MM.1S (cell line): Measurements from ENCODE around the gene ARMC2.

Experiments
- DNase-seq: peaks from one replicate; pipeline ENCODE4 v3.0.0-alpha.2; 2015
- H2AFZ ChIP-seq: fragments of 300-600 bp; sonication (generic); 2 replicates; pipeline ENCODE4 v1.6.0; 2016; ENCODE audit warnings: antibody characterized with exemption, low read length
- H3F3A ChIP-seq: fragments of 300-600 bp; sonication (generic); 2 replicates; pipeline ENCODE4 v1.6.1; 2016; ENCODE audit warnings: mild to moderate bottlenecking, antibody characterized with exemption, low read length, moderate library complexity, mixed read lengths; ENCODE audit not compliant: insufficient read depth
- H3K27ac ChIP-seq: fragments of 300-600 bp; sonication (generic); 2 replicates; pipeline ENCODE4 v1.5.1; 2016; ENCODE audit warnings: mild to moderate bottlenecking, low read length
- H3K27me3 ChIP-seq: fragments of 300-600 bp; sonication (generic); replicated peaks from 2 replicates; pipeline ENCODE4 v1.6.0; 2016; ENCODE audit warnings: low read length; ENCODE audit not compliant: insufficient read depth
- H3K36me3 ChIP-seq: fragments of 300-600 bp; sonication (generic); replicated peaks from 2 replicates; pipeline ENCODE4 v1.6.1; 2016; ENCODE audit warnings: mild to moderate bottlenecking, low read length, mixed read lengths; ENCODE audit not compliant: insufficient read depth
- H3K4me1 ChIP-seq: fragments of 300-600 bp; sonication (generic); 2 replicates; pipeline ENCODE4 v1.6.1; 2016; ENCODE audit warnings: low read length, mixed read lengths
- H3K4me2 ChIP-seq: fragments of 300-600 bp; sonication (generic); 2 replicates; pipeline ENCODE4 v1.6.0; 2016; ENCODE audit warnings: low read depth, low read length
- H3K4me3 ChIP-seq: fragments of 300-600 bp; sonication (generic); 2 replicates; pipeline ENCODE4 v1.5.1; 2016; ENCODE audit warnings: low read length, mixed read lengths
- H3K79me2 ChIP-seq: fragments of 300-600 bp; sonication (generic); 2 replicates; pipeline ENCODE4 v1.6.1; 2016; ENCODE audit warnings: mixed run types, low read length, mixed read lengths
- H3K9ac ChIP-seq: fragments of 300-600 bp; sonication (generic); 2 replicates; pipeline ENCODE4 v1.6.1; 2016; ENCODE audit warnings: low read length, mixed read lengths
- H3K9me2 ChIP-seq: fragments of 300-600 bp; sonication (generic); replicated peaks from 2 replicates; pipeline ENCODE4 v1.6.1; 2016; ENCODE audit warnings: mild to moderate bottlenecking, low read length, mixed read lengths; ENCODE audit not compliant: insufficient read depth
- H3K9me3 ChIP-seq: fragments of 300-600 bp; sonication (generic); replicated peaks from 2 replicates; pipeline ENCODE4 v1.6.1; 2016; ENCODE audit warnings: mild to moderate bottlenecking, low read length, mixed read lengths; ENCODE audit not compliant: insufficient read depth
- H4K20me1 ChIP-seq: fragments of 300-600 bp; sonication (generic); 2 replicates; pipeline ENCODE4 v1.6.1; 2016; ENCODE audit warnings: mild to moderate bottlenecking, low read length, moderate library complexity, mixed read lengths; ENCODE audit not compliant: insufficient read depth
- EZH2 ChIP-seq: fragments of 300-600 bp; sonication (generic); optimal IDR thresholded peaks from 2 replicates; pipeline ENCODE3; 2017; ENCODE audit warnings: low read depth, mild to moderate bottlenecking, antibody characterized with exemption, low read length, mixed read lengths
- EZH2phosphoT487 ChIP-seq: fragments of 300-600 bp; sonication (generic); IDR thresholded peaks from 2 replicates; pipeline ENCODE4 v1.6.1; 2018; ENCODE audit warnings: antibody characterized with exemption, low read length
- TF ChIP-seq, protein P1 (sequence below): fragments of 300-600 bp; sonication (generic); IDR thresholded peaks from 2 replicates; pipeline ENCODE4 v1.5.1; 2016; ENCODE audit warnings: antibody characterized with exemption, low read length, mixed read lengths

ARMC2 gene

DNA sequence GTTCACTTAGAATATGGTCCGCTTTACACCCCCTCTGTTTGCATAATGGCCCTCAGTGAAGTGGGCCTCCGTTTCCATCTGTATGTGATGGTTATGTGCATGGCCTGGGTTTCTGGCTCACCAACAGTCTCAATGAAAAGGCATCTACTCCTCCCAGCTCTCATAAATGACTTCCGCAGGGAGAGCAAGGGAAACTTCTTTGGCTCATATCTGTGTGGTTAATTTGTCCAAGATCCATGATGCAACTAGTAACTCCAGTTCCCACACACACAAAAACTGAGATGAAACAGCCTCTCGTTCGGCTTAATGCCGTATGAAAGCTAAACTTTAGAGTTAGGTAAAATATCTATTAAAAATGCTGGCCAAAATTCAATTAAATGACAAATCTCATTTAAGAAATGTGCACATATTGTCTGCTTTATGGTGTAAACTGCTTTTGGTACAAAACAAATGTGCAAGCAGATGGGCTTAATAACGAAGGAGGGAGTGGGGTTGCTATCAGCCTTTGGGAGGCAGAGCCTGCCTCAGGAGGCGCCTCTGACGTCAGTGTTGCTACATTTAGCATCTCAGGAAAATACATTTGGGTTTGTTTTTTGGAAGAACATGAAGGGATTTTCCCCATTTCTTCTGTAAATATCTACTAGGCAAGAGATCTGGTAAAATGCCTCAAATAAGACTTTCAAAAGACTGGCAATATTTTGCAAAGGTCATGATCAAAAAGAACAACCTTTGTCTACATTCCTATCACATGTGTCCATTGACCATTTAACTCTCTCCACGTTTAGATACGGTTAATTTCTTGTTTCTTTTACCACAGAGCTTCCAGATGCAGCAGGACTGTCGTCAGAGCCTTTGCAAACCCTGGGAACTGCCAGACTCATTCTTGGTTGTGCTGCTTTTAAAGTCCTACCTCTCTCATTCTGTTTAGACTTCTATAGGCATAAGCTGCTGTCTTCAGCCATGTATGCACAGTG, 96.8 kb downstream of the ARMC2 start:
- Histone ChIP-seq H3K9ac (no peak overlapping the region), H2AFZ (no peak overlapping the region), H3F3A (no peaks in the 10 kb centered on the region), H4K20me1 (no peaks in the 10 kb centered on the region), H3K27me3 (no peaks in the 10 kb centered on the region), H3K4me3 (no peak overlapping the region), H3K27ac (no peak overlapping the region), H3K4me2 (no peak overlapping the region), H3K9me3 (no peaks in the 10 kb centered on the region), H3K79me2 (no peaks in the 10 kb centered on the region), H3K36me3 (no peaks in the 10 kb centered on the region), H3K4me1 (peaks cover 3% of the 10 kb centered on the region; the same call in 1 of the 2 replicates), H3K9me2 (no peaks in the 10 kb centered on the region)
- no peak for DNase-seq
- TF ChIP-seq EZH2phosphoT487 (no peak), EZH2 (no peak)
- TF ChIP-seq, protein P1, sequence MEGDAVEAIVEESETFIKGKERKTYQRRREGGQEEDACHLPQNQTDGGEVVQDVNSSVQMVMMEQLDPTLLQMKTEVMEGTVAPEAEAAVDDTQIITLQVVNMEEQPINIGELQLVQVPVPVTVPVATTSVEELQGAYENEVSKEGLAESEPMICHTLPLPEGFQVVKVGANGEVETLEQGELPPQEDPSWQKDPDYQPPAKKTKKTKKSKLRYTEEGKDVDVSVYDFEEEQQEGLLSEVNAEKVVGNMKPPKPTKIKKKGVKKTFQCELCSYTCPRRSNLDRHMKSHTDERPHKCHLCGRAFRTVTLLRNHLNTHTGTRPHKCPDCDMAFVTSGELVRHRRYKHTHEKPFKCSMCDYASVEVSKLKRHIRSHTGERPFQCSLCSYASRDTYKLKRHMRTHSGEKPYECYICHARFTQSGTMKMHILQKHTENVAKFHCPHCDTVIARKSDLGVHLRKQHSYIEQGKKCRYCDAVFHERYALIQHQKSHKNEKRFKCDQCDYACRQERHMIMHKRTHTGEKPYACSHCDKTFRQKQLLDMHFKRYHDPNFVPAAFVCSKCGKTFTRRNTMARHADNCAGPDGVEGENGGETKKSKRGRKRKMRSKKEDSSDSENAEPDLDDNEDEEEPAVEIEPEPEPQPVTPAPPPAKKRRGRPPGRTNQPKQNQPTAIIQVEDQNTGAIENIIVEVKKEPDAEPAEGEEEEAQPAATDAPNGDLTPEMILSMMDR = no peak

DNA sequence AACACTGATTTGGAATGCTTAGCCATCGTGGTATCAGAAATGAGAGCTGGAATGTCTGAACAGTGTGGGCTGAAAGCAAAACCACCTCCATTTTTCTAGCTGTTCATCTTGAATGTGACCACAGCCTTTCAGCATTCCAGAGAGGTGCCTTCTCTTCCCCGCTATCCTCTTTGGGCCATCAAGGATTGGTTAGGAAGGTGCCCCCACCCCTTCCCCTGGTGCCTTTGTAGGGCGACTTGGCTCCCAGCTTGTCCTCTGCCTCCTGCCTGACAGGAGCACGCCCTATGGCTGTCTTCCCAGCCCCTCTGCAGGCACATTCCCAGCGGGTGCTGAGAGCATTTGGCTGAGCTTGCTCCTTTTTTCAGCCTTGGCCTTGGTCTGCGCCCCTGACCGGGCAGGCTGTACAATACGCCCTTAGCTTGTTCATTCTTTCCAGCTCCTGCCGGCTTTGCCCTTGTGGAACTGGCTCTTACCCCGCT, 97.5 kb downstream of the ARMC2 start:
- H3K4me1 ChIP-seq = peaks cover 3% of the 10 kb centered on the region; the same call in 1 of the 2 replicates
- no peaks in the 10 kb centered on the region for H3K9me3 ChIP-seq
- no peak overlapping the region for H3K9ac ChIP-seq
- H3K79me2 ChIP-seq = no peaks in the 10 kb centered on the region
- no peak overlapping the region for H3K27ac ChIP-seq
- no peaks in the 10 kb centered on the region for H3K36me3 ChIP-seq
- H3K4me3 ChIP-seq = no peak overlapping the region
- no peaks in the 10 kb centered on the region for H3K27me3 ChIP-seq
- no peaks in the 10 kb centered on the region for H4K20me1 ChIP-seq
- H3F3A ChIP-seq = no peaks in the 10 kb centered on the region
- no peaks in the 10 kb centered on the region for H3K9me2 ChIP-seq
- TF ChIP-seq EZH2 (no peak), EZH2phosphoT487 (no peak)
- TF ChIP-seq, protein P1 = no peak
- no peak for DNase-seq
- H3K4me2 ChIP-seq = no peak overlapping the region
- H2AFZ ChIP-seq = no peak overlapping the region

DNA sequence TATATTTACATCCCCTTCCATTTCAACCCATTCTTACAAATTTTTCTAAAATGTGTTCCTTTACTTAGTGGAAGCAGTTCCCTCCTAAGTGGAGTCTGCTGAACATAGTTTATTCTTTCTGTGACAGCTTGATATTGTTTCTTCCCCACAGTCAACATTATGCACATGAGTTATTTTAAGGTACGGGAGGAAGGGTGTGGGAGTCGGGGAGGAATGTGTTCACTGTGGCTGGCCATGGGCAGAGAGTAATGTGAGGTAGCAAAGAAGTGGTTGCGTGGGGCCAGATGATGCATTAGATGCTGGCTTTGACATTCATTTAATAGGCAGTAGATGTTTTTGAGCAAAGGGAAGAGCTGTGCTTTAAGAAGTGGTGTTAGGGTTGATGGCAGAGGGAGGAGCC, 98.5 kb downstream of the ARMC2 start:
- no peak for DNase-seq
- Histone ChIP-seq H3K27me3 (no peaks in the 10 kb centered on the region), H3K4me2 (no peak overlapping the region), H4K20me1 (no peaks in the 10 kb centered on the region), H3K9ac (no peak overlapping the region), H3K27ac (no peak overlapping the region), H3K9me3 (no peaks in the 10 kb centered on the region), H3K36me3 (no peaks in the 10 kb centered on the region), H3K79me2 (no peaks in the 10 kb centered on the region), H3K4me3 (no peak overlapping the region), H3F3A (no peaks in the 10 kb centered on the region), H2AFZ (no peak overlapping the region), H3K9me2 (no peaks in the 10 kb centered on the region), H3K4me1 (peaks cover 3% of the 10 kb centered on the region; the same call in 1 of the 2 replicates)
- TF ChIP-seq, protein P1 = no peak
- TF ChIP-seq EZH2 (no peak), EZH2phosphoT487 (no peak)
